G401 (cell line): ENCODE measurements around the gene OR14K1. TPM values are rescaled to one million over a fixed set of nuclear protein-coding genes. Genes with fewer than 3 reads are reported as not detected.
"Not testable (repeated sequence)": the region's sequence is repeated elsewhere in the genome, so short reads cannot be mapped to it uniquely, and the experiment has no call there.

Experiments used
- DNase-seq: peaks from one replicate; pipeline ENCODE4 v3.0.0-alpha.2; 2015; ENCODE audit warnings: low spot score
- in situ Hi-C: cut with HindIII; loops from 2 replicates; pipeline ENCODE4 v1.10.0; 2016; ENCODE audit warnings: low sequenced_read_pairs, mixed read lengths
- total RNA-seq: library from RNA; depleted of rRNA; stranded (reverse); fragments of >200 nt; shearing (Covaris generic); gene quantifications from 2 replicates; pipeline ENCODE4 v1.2.3, GENCODE V29; 2014; rRNA removed

OR14K1 gene
- not detected in 2 replicates for total RNA-seq

- no peak for DNase-seq
These were observed at the start of gene OR14K1 for GRCh38 chr1:247738315-247738714. TSS of gene OR14K1 (plus strand) at chr1:247738615. CDS start at chr1:247738615, 0 bp downstream.

GRCh38 chr1:247701338-247701737 lies 37.1 kb upstream of the OR14K1 start:
- in situ Hi-C loops: no loop called here

More at GRCh38 chr1:247738315-247738714, at the start of gene OR14K1:
- in situ Hi-C loops: no loop called here

GRCh38 chr1:247710681-247711080 lies 27.7 kb upstream of the OR14K1 start:
- in situ Hi-C loops, DNase-seq: not testable (repeated sequence)

More at GRCh38 chr1:247701338-247701737, 37.1 kb upstream of the OR14K1 start:
- DNase-seq: no peak

- in situ Hi-C loops: no loop called here
- DNase-seq: no peak
These were observed 24.7 kb upstream of the OR14K1 start for GRCh38 chr1:247713753-247714152.

- no peak for DNase-seq
- in situ Hi-C loops: no loop called here
These were observed 21.9 kb upstream of the OR14K1 start, which contains the start of gene OR6F1 for GRCh38 chr1:247716546-247716945. TSS of gene OR6F1 (minus strand) at chr1:247716646. CDS start at chr1:247712755, 3,891 bp downstream.

GRCh38 chr1:247721222-247721621 lies 17.2 kb upstream of the OR14K1 start:
- in situ Hi-C loops: no loop called here
- DNase-seq: no peak

- in situ Hi-C loops: no loop called here
- no peak for DNase-seq
These were observed 2.3 kb downstream of the OR14K1 start for GRCh38 chr1:247740721-247741120.

GRCh38 chr1:247741756-247742155 lies 3.3 kb downstream of the OR14K1 start:
- in situ Hi-C loops: no loop called here

GRCh38 chr1:247742215-247742760 lies 3.9 kb downstream of the OR14K1 start:
- in situ Hi-C loops, DNase-seq: not testable (repeated sequence)

More at GRCh38 chr1:247741756-247742155, 3.3 kb downstream of the OR14K1 start:
- DNase-seq: no peak

GRCh38 chr1:247746391-247746935 lies 8.0 kb downstream of the OR14K1 start:
- DNase-seq: no peak
- in situ Hi-C loops: no loop called here

GRCh38 chr1:247747616-247748015 lies 9.2 kb downstream of the OR14K1 start:
- no peak for DNase-seq
- in situ Hi-C loops: no loop called here

GRCh38 chr1:247748041-247748440 lies 9.6 kb downstream of the OR14K1 start, which contains the start of gene OR14A2:
TSS of gene OR14A2 (minus strand) at chr1:247748141.
- no peak for DNase-seq
- in situ Hi-C loops: no loop called here

GRCh38 chr1:247749870-247750269 lies 11.5 kb downstream of the OR14K1 start:
- no peak for DNase-seq
- in situ Hi-C loops: no loop called here

GRCh38 chr1:247754311-247754710 lies 15.9 kb downstream of the OR14K1 start:
- DNase-seq, in situ Hi-C loops: not testable (repeated sequence)

GRCh38 chr1:247760456-247760855 lies 22.0 kb downstream of the OR14K1 start, which contains the start of gene OR1C1:
TSS of gene OR1C1 (minus strand) at chr1:247760556. CDS start at chr1:247758406, 2,150 bp downstream.
- in situ Hi-C loops: no loop called here
- DNase-seq: no peak

- in situ Hi-C loops: no loop called here
These were observed 31.2 kb downstream of the OR14K1 start for GRCh38 chr1:247769603-247770002.

More at GRCh38 chr1:247769603-247770002, 31.2 kb downstream of the OR14K1 start:
- DNase-seq: no peak

Other genes starting within 250 kb of the OR14K1 start
- gene OR2C3, start 202.2 kb upstream of the OR14K1 start, total RNA-seq: not detected in 2 replicates
- not detected in 2 replicates for gene GCSAML, start 189.5 kb upstream of the OR14K1 start, total RNA-seq
- gene OR2G2, start 150.3 kb upstream of the OR14K1 start, total RNA-seq: not detected in 2 replicates
- gene OR2G3, start 133.0 kb upstream of the OR14K1 start, total RNA-seq: not detected in 2 replicates
- not detected in 2 replicates for gene OR13G1, start 58.9 kb upstream of the OR14K1 start, total RNA-seq
- not detected in 2 replicates for gene OR6F1, start 22.0 kb upstream of the OR14K1 start, total RNA-seq
- not detected in 2 replicates for gene OR14A2, start 9.5 kb downstream of the OR14K1 start, total RNA-seq
- gene OR1C1, start 21.9 kb downstream of the OR14K1 start, total RNA-seq: not detected in 2 replicates
- not detected in 2 replicates for gene OR14A16, start 85.5 kb downstream of the OR14K1 start, total RNA-seq
- gene OR11L1, start 103.3 kb downstream of the OR14K1 start, total RNA-seq: not detected in 2 replicates
- gene TRIM58, start 118.6 kb downstream of the OR14K1 start, total RNA-seq: not detected in 2 replicates
- not detected in 2 replicates for gene OR2W3, start 157.0 kb downstream of the OR14K1 start, total RNA-seq
- not detected in 2 replicates for gene OR2T8, start 181.6 kb downstream of the OR14K1 start, total RNA-seq
- gene OR2AJ1, start 186.3 kb downstream of the OR14K1 start, total RNA-seq: not detected in 2 replicates
- gene OR2L8, start 210.2 kb downstream of the OR14K1 start, total RNA-seq: not detected in 2 replicates
- gene OR2AK2, start 226.6 kb downstream of the OR14K1 start, total RNA-seq: not detected in 2 replicates